Dedifferentiated amniotic fluid mesenchymal stem cell (primary cell): ENCODE measurements around the gene CNGB1.
"Not testable (repeated sequence)": the region's sequence is repeated elsewhere in the genome, so short reads cannot be mapped to it uniquely, and the experiment has no call there.

Source experiments
- DNase-seq: peaks from one replicate; pipeline ENCODE4 v3.0.0-alpha.2; 2016; ENCODE audit errors: extremely low spot score

CNGB1 gene

GRCh38 chr16:57926041-57926440 lies 44.9 kb downstream of the CNGB1 start:
- no peak for DNase-seq

GRCh38 chr16:57925310-57925709 lies 45.6 kb downstream of the CNGB1 start:
- DNase-seq: no peak

- no peak for DNase-seq
These were observed 46.4 kb downstream of the CNGB1 start for GRCh38 chr16:57924514-57924913.

GRCh38 chr16:57923841-57924240 lies 47.1 kb downstream of the CNGB1 start:
- no peak for DNase-seq

GRCh38 chr16:57923418-57923817 lies 47.5 kb downstream of the CNGB1 start:
- no peak for DNase-seq

- no peak for DNase-seq
These were observed 50.1 kb downstream of the CNGB1 start for GRCh38 chr16:57920880-57921229.

- no peak for DNase-seq
These were observed 50.6 kb downstream of the CNGB1 start for GRCh38 chr16:57920215-57920879.

GRCh38 chr16:57918994-57919393 lies 51.9 kb downstream of the CNGB1 start:
- no peak for DNase-seq

GRCh38 chr16:57918444-57918843 lies 52.5 kb downstream of the CNGB1 start:
- no peak for DNase-seq

- DNase-seq: not testable (repeated sequence)
These were observed 53.0 kb downstream of the CNGB1 start for GRCh38 chr16:57917929-57918328.

- not testable (repeated sequence) for DNase-seq
These were observed 53.4 kb downstream of the CNGB1 start for GRCh38 chr16:57917489-57917888.

GRCh38 chr16:57916735-57917438 lies 54.0 kb downstream of the CNGB1 start:
- DNase-seq: no peak

- no peak for DNase-seq
These were observed 55.0 kb downstream of the CNGB1 start for GRCh38 chr16:57915811-57916488.

- no peak for DNase-seq
These were observed 55.7 kb downstream of the CNGB1 start for GRCh38 chr16:57915267-57915666.

GRCh38 chr16:57914244-57915173 lies 56.4 kb downstream of the CNGB1 start:
- no peak for DNase-seq

- no peak for DNase-seq
These were observed 58.2 kb downstream of the CNGB1 start for GRCh38 chr16:57912529-57913260.

- no peak for DNase-seq
These were observed 59.2 kb downstream of the CNGB1 start for GRCh38 chr16:57911743-57912142.

GRCh38 chr16:57910696-57911095 lies 60.2 kb downstream of the CNGB1 start:
- DNase-seq: no peak

GRCh38 chr16:57908409-57908987 lies 62.4 kb downstream of the CNGB1 start:
- no peak for DNase-seq

GRCh38 chr16:57906382-57907316 lies 64.3 kb downstream of the CNGB1 start:
- DNase-seq: no peak
